Caco-2 (cell line): ENCODE results near the gene SDR9C7. TPM values are rescaled to one million over a fixed set of nuclear protein-coding genes. Genes with fewer than 3 reads are reported as not detected.

Experiments
- BruUV-seq: library from RNA; stranded (reverse); fragments of 400-500 nt; replicated peaks from 2 replicates; lab custom pipeline; 2021; lab: Mats Ljungman, UMichigan
- CTCF ChIA-PET: fragments of 300-600 bp; sonication (Branson Sonifier 250); formaldehyde crosslinking; loops from one replicate; lab custom pipeline; 2022; ENCODE audit warnings: antibody characterized with exemption; lab: Charles Lee
- POLR2A ChIA-PET: fragments of 300-600 bp; sonication (Branson Sonifier 250); formaldehyde crosslinking; loops from one replicate; lab custom pipeline; 2022; ENCODE audit warnings: antibody characterized with exemption; lab: Charles Lee
- DNase-seq, 2 experiments: peaks; one replicate each; pipeline versions ENCODE4 v3.0.0 to v3.0.0-alpha.2; 2020 to 2022
- H3K27me3 ChIP-seq: replicated peaks from 2 replicates; pipeline ENCODE4 v1.6.0; 2011; ENCODE audit warnings: low read length; ENCODE audit not compliant: control insufficient read depth, insufficient read depth
- H3K36me3 ChIP-seq: 2 replicates; pipeline ENCODE4 v1.5.1; 2011; ENCODE audit warnings: low read length; ENCODE audit not compliant: control insufficient read depth, insufficient read depth
- H3K4me1 ChIP-seq: fragments of 250-450 bp; sonication (Bioruptor Pico); 2 replicates; pipeline ENCODE4 v1.5.1; 2020; ENCODE audit warnings: mild to moderate bottlenecking
- H3K4me3 ChIP-seq: 2 replicates; pipeline ENCODE4 v1.5.1; 2011; ENCODE audit warnings: low read depth, mild to moderate bottlenecking, control low read depth, low read length
- H3K9me3 ChIP-seq: fragments of 250-450 bp; sonication (Bioruptor Pico); 2 replicates; pipeline ENCODE4 v1.5.1; 2020; ENCODE audit warnings: mild to moderate bottlenecking, moderate library complexity
- H3K27ac Mint-ChIP-seq: one replicate; pipeline ENCODE4 v1.8.0; 2022; ENCODE audit warnings: mixed read lengths; ENCODE audit not compliant: unreplicated experiment
- H3K27me3 Mint-ChIP-seq: one replicate; pipeline ENCODE4 v1.8.0; 2022; ENCODE audit warnings: mixed read lengths; ENCODE audit not compliant: insufficient read depth, unreplicated experiment
- H3K36me3 Mint-ChIP-seq: one replicate; pipeline ENCODE4 v1.8.0; 2022; ENCODE audit warnings: mild to moderate bottlenecking, mixed read lengths; ENCODE audit not compliant: insufficient read depth, unreplicated experiment
- H3K4me1 Mint-ChIP-seq: one replicate; pipeline ENCODE4 v1.8.0; 2022; ENCODE audit warnings: low read depth, mixed read lengths; ENCODE audit not compliant: unreplicated experiment
- H3K4me3 Mint-ChIP-seq: one replicate; pipeline ENCODE4 v1.8.0; 2022; ENCODE audit warnings: mild to moderate bottlenecking, moderate library complexity, mixed read lengths; ENCODE audit not compliant: unreplicated experiment
- H3K9me3 Mint-ChIP-seq: one replicate; pipeline ENCODE4 v1.8.0; 2022; ENCODE audit warnings: mixed read lengths; ENCODE audit not compliant: unreplicated experiment
- CTCF ChIP-seq, 2 experiments: fragments of 200-600 bp in 1 of 2; IDR thresholded peaks; 1 replicate in 1 of 2; 2 replicates in 1 of 2; pipeline versions ENCODE4 v1.5.1 to v1.8.0; 2011 to 2022; ENCODE audit warnings: antibody characterized with exemption in 1 of 2, control low read depth in 1 of 2, inconsistent platforms in 1 of 2, low read depth in 1 of 2, low read length in 1 of 2, mild to moderate bottlenecking in 1 of 2, moderate library complexity in 1 of 2; ENCODE audit not compliant: insufficient read depth in 1 of 2, severe bottlenecking in 1 of 2, unreplicated experiment in 1 of 2
- intact Hi-C: fragments of 100-400 bp; cut with micrococcal nuclease; formaldehyde crosslinking; loops from one replicate; pipeline ENCODE4 v1.10.0; 2022; ENCODE audit not compliant: unreplicated experiment
- total RNA-seq: library from RNA; stranded (reverse); gene quantifications from 2 replicates; pipeline ENCODE4 v1.2.3, GENCODE V29; 2022

The SDR9C7 gene
- total RNA-seq, 1 experiment from 2014 or later = not detected

- BruUV-seq = no TSS peak
- intact Hi-C loops = no loop called here
- H3K9me3 Mint-ChIP-seq = no peaks in the 10 kb centered on the region
- no peaks in the 10 kb centered on the region for H3K27me3 ChIP-seq
- H3K9me3 ChIP-seq = no peaks in the 10 kb centered on the region
- no peak overlapping the region for H3K4me3 Mint-ChIP-seq
- H3K4me3 ChIP-seq = no peak overlapping the region
- H3K4me1 Mint-ChIP-seq = no peaks in the 10 kb centered on the region
- H3K4me1 ChIP-seq = no peaks in the 10 kb centered on the region
- H3K27me3 Mint-ChIP-seq = peaks cover 4% of the 10 kb centered on the region
- ChIA-PET POLR2A (no interaction called here), CTCF (no interaction called here)
- peak in 1 of 2 experiments; percentile 12 for DNase-seq
- no peak for TF ChIP-seq CTCF (IDR thresholded peaks at IDR 0.05; ENCODE audit: insufficient read depth in 1 of 2, low read depth in 1 of 2, low read length in 1 of 2, severe bottlenecking in 1 of 2, unreplicated experiment in 1 of 2)
- H3K36me3 ChIP-seq = no peaks in the 10 kb centered on the region
- no peaks in the 10 kb centered on the region for H3K36me3 Mint-ChIP-seq
- H3K27ac Mint-ChIP-seq = no peak overlapping the region
Measured at GRCh38 chr12:56931474-56931978, 2.7 kb downstream of the SDR9C7 start.

- H3K36me3 Mint-ChIP-seq = no peaks in the 10 kb centered on the region
- no peak overlapping the region for H3K4me3 Mint-ChIP-seq
- BruUV-seq = no TSS peak
- no peak for TF ChIP-seq CTCF (IDR thresholded peaks at IDR 0.05; ENCODE audit: insufficient read depth in 1 of 2, low read depth in 1 of 2, low read length in 1 of 2, severe bottlenecking in 1 of 2, unreplicated experiment in 1 of 2)
- Histone ChIP-seq H3K36me3 (no peaks in the 10 kb centered on the region), H3K4me3 (no peak overlapping the region), H3K27me3 (no peaks in the 10 kb centered on the region), H3K9me3 (no peaks in the 10 kb centered on the region), H3K4me1 (no peaks in the 10 kb centered on the region)
- DNase-seq = no peak
- intact Hi-C loops = no loop called here
- peaks cover 4% of the 10 kb centered on the region for H3K27me3 Mint-ChIP-seq
- H3K27ac Mint-ChIP-seq = no peak overlapping the region
- ChIA-PET CTCF (no interaction called here), POLR2A (no interaction called here)
- H3K4me1 Mint-ChIP-seq = no peaks in the 10 kb centered on the region
- H3K9me3 Mint-ChIP-seq = no peaks in the 10 kb centered on the region
Measured at GRCh38 chr12:56930241-56930640, 4.0 kb downstream of the SDR9C7 start.

- CTCF ChIA-PET = no interaction called here
- Histone ChIP-seq H3K27me3 (no peaks in the 10 kb centered on the region), H3K4me1 (no peaks in the 10 kb centered on the region), H3K4me3 (no peak overlapping the region), H3K9me3 (no peaks in the 10 kb centered on the region), H3K36me3 (no peaks in the 10 kb centered on the region)
- Mint-ChIP-seq H3K27me3 (peaks cover 4% of the 10 kb centered on the region), H3K9me3 (no peaks in the 10 kb centered on the region), H3K36me3 (no peaks in the 10 kb centered on the region), H3K4me1 (no peaks in the 10 kb centered on the region), H3K27ac (no peak overlapping the region), H3K4me3 (no peak overlapping the region)
- no TSS peak for BruUV-seq
- intact Hi-C loops = no loop called here
- TF ChIP-seq CTCF (IDR thresholded peaks at IDR 0.05; ENCODE audit: insufficient read depth in 1 of 2, low read depth in 1 of 2, low read length in 1 of 2, severe bottlenecking in 1 of 2, unreplicated experiment in 1 of 2) = no peak
- no peak for DNase-seq
- POLR2A ChIA-PET = no interaction called here
Measured at GRCh38 chr12:56929780-56930179, 4.4 kb downstream of the SDR9C7 start.
